ENCODE measurements around the gene TMEM237.

TMEM237 gene

GRCh38 chr2:201639205-201639604 lies 4.1 kb downstream of the TMEM237 start:
- no peak for DNase-seq

- no peak for DNase-seq
Measured at GRCh38 chr2:201638326-201638725, 5.0 kb downstream of the TMEM237 start.

- DNase-seq: no peak
Measured at GRCh38 chr2:201633661-201634249, 9.5 kb downstream of the TMEM237 start.

GRCh38 chr2:201631041-201631440 lies 12.3 kb downstream of the TMEM237 start:
- no peak for DNase-seq

- no peak for DNase-seq
Measured at GRCh38 chr2:201630577-201630976, 12.7 kb downstream of the TMEM237 start.

- DNase-seq: no peak
Measured at GRCh38 chr2:201628545-201628944, 14.8 kb downstream of the TMEM237 start.

- no peak for DNase-seq
Measured at GRCh38 chr2:201622306-201622970, 20.9 kb downstream of the TMEM237 start.

GRCh38 chr2:201621293-201621999 lies 21.9 kb downstream of the TMEM237 start:
- DNase-seq: no peak

GRCh38 chr2:201618744-201619662 lies 24.3 kb downstream of the TMEM237 start:
- DNase-seq: no peak

- DNase-seq: no peak
Measured at GRCh38 chr2:201608021-201608420, 35.3 kb downstream of the TMEM237 start.

GRCh38 chr2:201607568-201607967 lies 35.7 kb downstream of the TMEM237 start:
- no peak for DNase-seq

- DNase-seq: no peak
Measured at GRCh38 chr2:201600906-201601305, 42.4 kb downstream of the TMEM237 start.

GRCh38 chr2:201597397-201597796 lies 45.9 kb downstream of the TMEM237 start:
- no peak for DNase-seq

GRCh38 chr2:201580486-201580885 lies 62.8 kb downstream of the TMEM237 start:
- DNase-seq: no peak

GRCh38 chr2:201579536-201579935 lies 63.8 kb downstream of the TMEM237 start:
- DNase-seq: no peak

- DNase-seq: no peak
Measured at GRCh38 chr2:201575971-201576370, 67.3 kb downstream of the TMEM237 start.

- DNase-seq: no peak
Measured at GRCh38 chr2:201574766-201575165, 68.5 kb downstream of the TMEM237 start.

- no peak for DNase-seq
Measured at GRCh38 chr2:201572846-201573508, 70.3 kb downstream of the TMEM237 start.

All from activated naive CD4-positive, alpha-beta T cell treated with Interleukin-2 at 50 U/mL for 16 hours (primary cell).